HCT116 (cell line): Measurements from ENCODE around the gene BRSK1. TPM values are rescaled to one million over a fixed set of nuclear protein-coding genes. Genes with fewer than 3 reads are reported as not detected.

Source experiments
- ATAC-seq: fragments of 200-7000 bp; cut with Tn5 transposase; 2 replicates; pipeline ENCODE4 v1.9.1; 2020; ENCODE audit warnings: mild to moderate bottlenecking, moderate library complexity
- BruUV-seq: library from RNA; stranded (reverse); fragments of 400-500 nt; replicated peaks from 2 replicates; lab custom pipeline; 2021; lab: Mats Ljungman, UMichigan
- CTCF ChIA-PET: fragments of 300-600 bp; sonication (Branson Sonifier 250); formaldehyde crosslinking; loops from one replicate; lab custom pipeline; 2021; ENCODE audit warnings: antibody characterized with exemption; lab: Charles Lee
- POLR2A ChIA-PET: fragments of 300-600, 350-600 bp; sonication (Branson Sonifier 250); formaldehyde crosslinking; loops from one replicate; lab custom pipeline; 2021; ENCODE audit warnings: antibody characterized with exemption; lab: Charles Lee
- RAD21 ChIA-PET, 2 experiments: fragments of 300-600 bp; sonication (Branson Sonifier 250); formaldehyde crosslinking; loops; one replicate each; lab custom pipeline; 2023; ENCODE audit warnings: low total read pairs in 2 of 2; ENCODE audit not compliant: uncharacterized antibody in 2 of 2, unreplicated experiment in 2 of 2, low non-redundant PET in 1 of 2; lab: Charles Lee
- DNase-seq: peaks from one replicate; pipeline ENCODE4 v3.0.0-alpha.2; 2010; ENCODE audit warnings: low read depth, low spot score
- H2AFZ ChIP-seq: fragments of 200-600 bp; shearing (Covaris generic), sonication (generic); 2 replicates; pipeline ENCODE4 v1.6.1; 2017; ENCODE audit warnings: low read depth, mixed run types, mixed read lengths, antibody characterized with exemption, low read length; ENCODE audit not compliant: poor library complexity, severe bottlenecking
- H3K27ac ChIP-seq: 2 replicates; pipeline ENCODE4 v1.5.1; 2012; ENCODE audit warnings: low read depth, low read length
- H3K27me3 ChIP-seq: fragments of 200-600 bp; sonication (generic); 2 replicates; pipeline ENCODE4 v1.6.1; 2016; ENCODE audit warnings: mixed run types, low read length, mixed read lengths; ENCODE audit not compliant: insufficient read depth
- H3K36me3 ChIP-seq, 2 experiments: fragments of 200-500 bp in 1 of 2; fragments of 200-600 bp in 1 of 2; sonication (Bioruptor generic) in 1 of 2; sonication (generic) in 1 of 2; 2 replicates each; pipeline versions ENCODE4 v1.5.1 to v1.6.1; 2014 to 2016; ENCODE audit warnings: low read length in 2 of 2, inconsistent platforms in 1 of 2, mixed read lengths in 1 of 2, mixed run types in 1 of 2; ENCODE audit not compliant: insufficient read depth in 2 of 2, control insufficient read depth in 1 of 2
- H3K4me1 ChIP-seq, 2 experiments: fragments of 200-600 bp in 1 of 2; sonication (generic) in 1 of 2; 2 replicates each; pipeline versions ENCODE4 v1.5.1 to v1.6.1; 2012 to 2017; ENCODE audit warnings: low read length in 2 of 2, inconsistent platforms in 1 of 2, mild to moderate bottlenecking in 1 of 2, mixed read lengths in 1 of 2, mixed run types in 1 of 2, moderate library complexity in 1 of 2; ENCODE audit not compliant: insufficient read depth in 2 of 2, control insufficient read depth in 1 of 2
- H3K4me2 ChIP-seq: fragments of 200-600 bp; sonication (generic); 2 replicates; pipeline ENCODE4 v1.6.1; 2017; ENCODE audit warnings: mixed run types, low read length, mixed read lengths
- H3K4me3 ChIP-seq, 2 experiments: fragments of 200-600 bp in 1 of 2; sonication (generic) in 1 of 2; replicated peaks in 1 of 2; 2 replicates each; pipeline ENCODE4 v1.5.1; 2011 to 2016; ENCODE audit warnings: low read length in 2 of 2, control low read depth in 1 of 2, low read depth in 1 of 2, mild to moderate bottlenecking in 1 of 2, mixed read lengths in 1 of 2, mixed run types in 1 of 2
- H3K79me2 ChIP-seq: fragments of 200-600 bp; sonication (generic); 2 replicates; pipeline ENCODE4 v1.6.1; 2017; ENCODE audit warnings: mild to moderate bottlenecking, mixed run types, low read length, moderate library complexity, mixed read lengths; ENCODE audit not compliant: insufficient read depth
- H3K9ac ChIP-seq: fragments of 200-600 bp; sonication (generic); 2 replicates; pipeline ENCODE4 v1.6.1; 2016; ENCODE audit warnings: low read length, mixed read lengths
- H3K9me2 ChIP-seq: fragments of 200-600 bp; sonication (generic), shearing (Covaris generic); 2 replicates; pipeline ENCODE4 v1.6.1; 2017; ENCODE audit warnings: mixed run types, mild to moderate bottlenecking, moderate library complexity; ENCODE audit not compliant: insufficient read depth
- H3K9me3 ChIP-seq, 2 experiments: fragments of 200-500 bp in 1 of 2; fragments of 200-600 bp in 1 of 2; sonication (Bioruptor generic) in 1 of 2; sonication (generic) in 1 of 2; 2 replicates each; pipeline ENCODE4 v1.6.1; 2014 to 2017; ENCODE audit warnings: low read length in 2 of 2, mixed read lengths in 2 of 2, inconsistent platforms in 1 of 2, low read depth in 1 of 2, mild to moderate bottlenecking in 1 of 2, mixed run types in 1 of 2, moderate library complexity in 1 of 2; ENCODE audit not compliant: control insufficient read depth in 1 of 2, insufficient read depth in 1 of 2
- H4K20me1 ChIP-seq: fragments of 200-600 bp; sonication (generic), shearing (Covaris generic); 2 replicates; pipeline ENCODE4 v1.6.1; 2017; ENCODE audit warnings: mixed run types, mild to moderate bottlenecking, moderate library complexity; ENCODE audit not compliant: insufficient read depth
- POLR2A ChIP-seq: IDR thresholded peaks from 2 replicates; pipeline ENCODE4 v1.7.0; 2011; ENCODE audit warnings: borderline replicate concordance; ENCODE audit not compliant: insufficient read depth, insufficient read length; ENCODE audit errors: extremely low read depth
- POLR2AphosphoS5 ChIP-seq: IDR thresholded peaks from 2 replicates; pipeline ENCODE4 v1.6.1; 2011; ENCODE audit warnings: mild to moderate bottlenecking, low read depth, low read length, moderate library complexity
- TCF7L2 ChIP-seq: IDR thresholded peaks from 2 replicates; pipeline ENCODE4 v1.7.0; 2011; ENCODE audit warnings: borderline replicate concordance, inconsistent platforms; ENCODE audit not compliant: insufficient read depth, insufficient read length; ENCODE audit errors: extremely low read depth
- YY1 ChIP-seq: IDR thresholded peaks from 2 replicates; pipeline ENCODE4 v1.6.1; 2011; ENCODE audit warnings: low read length, low read depth, moderate library complexity, mild to moderate bottlenecking; ENCODE audit not compliant: insufficient replicate concordance; ENCODE audit errors: extremely low read depth
- ZFX ChIP-seq: fragments of 450-650 bp; IDR thresholded peaks from 2 replicates; pipeline ENCODE4 v1.6.1; 2017
- intact Hi-C: fragments of 100-400 bp; cut with micrococcal nuclease; formaldehyde crosslinking; loops from 2 replicates; pipeline ENCODE4 v1.10.0; 2022
- total RNA-seq: library from RNA; stranded (reverse); gene quantifications from one replicate; pipeline ENCODE4 v1.2.1, GENCODE V29; 2021; ENCODE audit not compliant: unreplicated experiment
- TF ChIP-seq, protein P1 (sequence below): IDR thresholded peaks from 2 replicates; pipeline ENCODE4 v1.6.1; 2011; ENCODE audit warnings: mild to moderate bottlenecking, low read length, moderate library complexity; ENCODE audit not compliant: insufficient replicate concordance; ENCODE audit errors: extremely low read depth
- TF ChIP-seq, protein P2 (sequence below), 3 experiments: fragments of 200-600 bp in 1 of 3; sonication (generic) in 1 of 3; IDR thresholded peaks in 2 of 3; conservative IDR thresholded peaks in 1 of 3; 2 replicates each; pipeline ENCODE4 v1.5.1; 2012 to 2017; ENCODE audit warnings: low read depth in 2 of 3, low read length in 2 of 3, antibody characterized with exemption in 1 of 3, borderline replicate concordance in 1 of 3, control low read depth in 1 of 3, mild to moderate bottlenecking in 1 of 3, mixed read lengths in 1 of 3, mixed run types in 1 of 3, moderate library complexity in 1 of 3; ENCODE audit not compliant: insufficient read depth in 1 of 3

The BRSK1 gene
- total RNA-seq, 1 experiment from 2014 or later, result 33.3 TPM

DNA sequence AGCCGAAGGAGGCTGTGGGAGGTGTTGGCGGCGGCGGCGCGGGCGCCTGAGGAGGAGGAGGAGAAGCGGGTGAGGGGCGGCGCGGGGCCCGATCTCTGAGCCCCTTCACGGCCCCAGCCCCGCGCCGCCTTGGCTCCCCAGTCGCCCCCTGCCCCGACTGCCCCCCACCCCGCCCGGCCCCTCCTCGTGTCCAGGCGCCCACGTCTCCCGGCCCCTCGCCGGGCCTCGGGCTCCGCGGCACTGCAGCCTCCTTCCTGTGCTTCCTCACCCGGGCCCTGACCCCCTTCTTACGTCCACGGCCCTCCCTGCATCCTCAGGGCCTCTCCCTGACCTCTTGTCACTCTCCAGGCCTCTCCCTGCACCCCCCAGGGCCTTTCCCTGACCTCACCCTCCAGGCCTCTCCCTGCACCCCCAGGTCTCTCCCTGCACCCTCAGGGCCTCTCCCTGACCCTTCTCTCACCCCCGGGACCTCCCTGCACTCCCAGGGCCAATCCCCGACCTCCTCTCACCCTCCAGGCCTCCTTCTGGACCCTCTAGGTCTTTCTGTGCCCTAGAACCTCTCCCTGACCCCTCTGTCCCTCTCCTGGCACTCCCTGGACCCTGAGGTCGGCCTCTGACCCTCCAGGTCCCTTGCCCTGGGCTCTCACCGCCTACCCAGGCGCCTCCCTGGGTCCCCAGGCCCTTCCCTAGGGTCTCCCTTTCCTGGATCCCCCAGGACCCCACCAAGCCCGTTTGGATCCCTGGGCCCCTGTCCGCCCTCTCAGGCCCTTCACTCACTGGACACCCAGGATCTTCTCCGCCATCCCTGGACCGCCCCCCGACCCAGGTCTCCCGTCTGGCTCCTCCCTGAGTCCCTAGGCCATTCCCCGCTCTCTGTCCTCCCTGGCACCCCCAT lies 56.3 kb downstream of the BRSK1 start:
- BruUV-seq, result TSS peak; percentile 25
- peak overlapping the region; percentile 74 to 83 for H3K4me3 ChIP-seq
- H3K9ac ChIP-seq, result peak overlapping the region; percentile 85
- peaks cover 9 to 39% of the 10 kb centered on the region in 2 experiments for H3K4me1 ChIP-seq
- TF ChIP-seq POLR2AphosphoS5 (peak; percentile 92), YY1 (peak; percentile 6), ZFX (peak; percentile 58; the same call in 1 of the 2 replicates), TCF7L2 (no peak)
- peaks cover 9% of the 10 kb centered on the region; the same call in 1 of the 2 replicates for H3K79me2 ChIP-seq
- RAD21 ChIA-PET, result interaction anchor here in 1 of 2 experiments (1.3 kb wide), 1 partner anchor 44 kb away, joined by 4 read pairs; the partner anchor contains the start of gene TMEM238
- peak overlapping the region; percentile 98 for H3K4me2 ChIP-seq
- ATAC-seq (no peak), DNase-seq (no peak)
- no peaks in the 10 kb centered on the region for H4K20me1 ChIP-seq
- H3K9me2 ChIP-seq, result no peaks in the 10 kb centered on the region
- peaks cover 4 to 5% of the 10 kb centered on the region in 2 experiments; a peak in 3 of 4 replicates for H3K36me3 ChIP-seq
- H3K27me3 ChIP-seq, result no peaks in the 10 kb centered on the region
- peak overlapping the region; percentile 92 for H3K27ac ChIP-seq
- intact Hi-C loops, result loop anchor here (2.0 kb wide), 1 partner anchor 45 kb away; the partner anchor contains the start of genes RPL28 and TMEM238
- POLR2A ChIA-PET, result interaction anchor here (0.7 to 1.3 kb wide), 13 partner anchors 10 to 194 kb away, joined by 3 to 18 read pairs (median 4); partner anchors contain the start of genes HSPBP1, PPP6R1, PTPRH and ZNF628
- no peak overlapping the region for H2AFZ ChIP-seq
- no peaks in the 10 kb centered on the region for H3K9me3 ChIP-seq
- CTCF ChIA-PET, result interaction anchor here (0.9 to 1.5 kb wide), 5 partner anchors 10 to 199 kb away, joined by 3 to 15 read pairs (median 5); partner anchors contain the start of gene HSPBP1

DNA sequence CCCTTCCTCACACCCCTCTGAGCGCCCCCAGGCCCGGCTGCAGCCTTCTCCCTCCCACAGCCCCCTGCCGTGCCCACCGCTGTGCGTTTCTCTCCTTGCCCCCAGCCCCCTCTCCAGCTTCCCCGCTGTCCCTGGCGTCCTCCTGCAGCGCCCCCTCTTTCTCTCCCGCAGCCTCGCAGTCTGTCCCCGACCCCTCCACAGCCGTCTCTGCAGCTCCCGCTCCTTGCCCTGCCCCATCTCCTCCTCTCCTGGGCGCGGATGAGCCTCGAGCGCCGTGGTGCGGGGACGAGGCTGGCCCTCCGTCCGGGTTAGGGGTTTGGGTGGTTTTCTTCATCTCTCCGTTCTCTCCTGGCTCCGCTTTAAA lies 57.0 kb downstream of the BRSK1 start:
- H3K4me2 ChIP-seq, result peak overlapping the region; percentile 98
- H3K27me3 ChIP-seq, result no peaks in the 10 kb centered on the region
- peak overlapping the region; percentile 92 for H3K27ac ChIP-seq
- H3K9me2 ChIP-seq, result no peaks in the 10 kb centered on the region
- BruUV-seq, result no TSS peak
- CTCF ChIA-PET, result interaction anchor here (1.0 kb wide), 1 partner anchor 10 kb away, joined by 3 read pairs; no protein-coding TSS in a partner anchor
- peaks cover 4 to 5% of the 10 kb centered on the region in 2 experiments; a peak in 3 of 4 replicates for H3K36me3 ChIP-seq
- no peak for ATAC-seq
- H4K20me1 ChIP-seq, result no peaks in the 10 kb centered on the region
- H2AFZ ChIP-seq, result no peak overlapping the region
- no peak for DNase-seq
- H3K79me2 ChIP-seq, result peaks cover 9% of the 10 kb centered on the region; the same call in 1 of the 2 replicates
- POLR2A ChIA-PET, result no interaction called here
- RAD21 ChIA-PET, result no interaction called here
- no peaks in the 10 kb centered on the region for H3K9me3 ChIP-seq
- peak overlapping the region; percentile 74 to 83 for H3K4me3 ChIP-seq
- H3K9ac ChIP-seq, result peak overlapping the region; percentile 85
- peaks cover 14 to 46% of the 10 kb centered on the region in 2 experiments for H3K4me1 ChIP-seq
- intact Hi-C loops, result no loop called here
- TF ChIP-seq, protein P1, sequence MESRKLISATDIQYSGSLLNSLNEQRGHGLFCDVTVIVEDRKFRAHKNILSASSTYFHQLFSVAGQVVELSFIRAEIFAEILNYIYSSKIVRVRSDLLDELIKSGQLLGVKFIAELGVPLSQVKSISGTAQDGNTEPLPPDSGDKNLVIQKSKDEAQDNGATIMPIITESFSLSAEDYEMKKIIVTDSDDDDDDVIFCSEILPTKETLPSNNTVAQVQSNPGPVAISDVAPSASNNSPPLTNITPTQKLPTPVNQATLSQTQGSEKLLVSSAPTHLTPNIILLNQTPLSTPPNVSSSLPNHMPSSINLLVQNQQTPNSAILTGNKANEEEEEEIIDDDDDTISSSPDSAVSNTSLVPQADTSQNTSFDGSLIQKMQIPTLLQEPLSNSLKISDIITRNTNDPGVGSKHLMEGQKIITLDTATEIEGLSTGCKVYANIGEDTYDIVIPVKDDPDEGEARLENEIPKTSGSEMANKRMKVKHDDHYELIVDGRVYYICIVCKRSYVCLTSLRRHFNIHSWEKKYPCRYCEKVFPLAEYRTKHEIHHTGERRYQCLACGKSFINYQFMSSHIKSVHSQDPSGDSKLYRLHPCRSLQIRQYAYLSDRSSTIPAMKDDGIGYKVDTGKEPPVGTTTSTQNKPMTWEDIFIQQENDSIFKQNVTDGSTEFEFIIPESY, result no peak
- TF ChIP-seq, protein P2, sequence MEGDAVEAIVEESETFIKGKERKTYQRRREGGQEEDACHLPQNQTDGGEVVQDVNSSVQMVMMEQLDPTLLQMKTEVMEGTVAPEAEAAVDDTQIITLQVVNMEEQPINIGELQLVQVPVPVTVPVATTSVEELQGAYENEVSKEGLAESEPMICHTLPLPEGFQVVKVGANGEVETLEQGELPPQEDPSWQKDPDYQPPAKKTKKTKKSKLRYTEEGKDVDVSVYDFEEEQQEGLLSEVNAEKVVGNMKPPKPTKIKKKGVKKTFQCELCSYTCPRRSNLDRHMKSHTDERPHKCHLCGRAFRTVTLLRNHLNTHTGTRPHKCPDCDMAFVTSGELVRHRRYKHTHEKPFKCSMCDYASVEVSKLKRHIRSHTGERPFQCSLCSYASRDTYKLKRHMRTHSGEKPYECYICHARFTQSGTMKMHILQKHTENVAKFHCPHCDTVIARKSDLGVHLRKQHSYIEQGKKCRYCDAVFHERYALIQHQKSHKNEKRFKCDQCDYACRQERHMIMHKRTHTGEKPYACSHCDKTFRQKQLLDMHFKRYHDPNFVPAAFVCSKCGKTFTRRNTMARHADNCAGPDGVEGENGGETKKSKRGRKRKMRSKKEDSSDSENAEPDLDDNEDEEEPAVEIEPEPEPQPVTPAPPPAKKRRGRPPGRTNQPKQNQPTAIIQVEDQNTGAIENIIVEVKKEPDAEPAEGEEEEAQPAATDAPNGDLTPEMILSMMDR (IDR thresholded peaks at IDR 0.05 in 2 of 3, conservative IDR thresholded peaks at IDR 0.05 in 1 of 3; ENCODE audit: borderline replicate concordance in 1 of 3, insufficient read depth in 1 of 3, low read depth in 2 of 3, low read length in 2 of 3), result peak in 1 of 3 experiments; percentile 43; a peak in 2 of 6 replicates
- TF ChIP-seq POLR2A, result no peak
